HG03097 (cell line): ENCODE results near the gene DNAJC3.

Experiments
- ATAC-seq: cut with Tn5 transposase; IDR thresholded peaks from one replicate; pipeline ENCODE4 v1.9.1; 2021; ENCODE audit not compliant: unreplicated experiment, low FRiP score

Gene DNAJC3, protein sequence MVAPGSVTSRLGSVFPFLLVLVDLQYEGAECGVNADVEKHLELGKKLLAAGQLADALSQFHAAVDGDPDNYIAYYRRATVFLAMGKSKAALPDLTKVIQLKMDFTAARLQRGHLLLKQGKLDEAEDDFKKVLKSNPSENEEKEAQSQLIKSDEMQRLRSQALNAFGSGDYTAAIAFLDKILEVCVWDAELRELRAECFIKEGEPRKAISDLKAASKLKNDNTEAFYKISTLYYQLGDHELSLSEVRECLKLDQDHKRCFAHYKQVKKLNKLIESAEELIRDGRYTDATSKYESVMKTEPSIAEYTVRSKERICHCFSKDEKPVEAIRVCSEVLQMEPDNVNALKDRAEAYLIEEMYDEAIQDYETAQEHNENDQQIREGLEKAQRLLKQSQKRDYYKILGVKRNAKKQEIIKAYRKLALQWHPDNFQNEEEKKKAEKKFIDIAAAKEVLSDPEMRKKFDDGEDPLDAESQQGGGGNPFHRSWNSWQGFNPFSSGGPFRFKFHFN

DNA sequence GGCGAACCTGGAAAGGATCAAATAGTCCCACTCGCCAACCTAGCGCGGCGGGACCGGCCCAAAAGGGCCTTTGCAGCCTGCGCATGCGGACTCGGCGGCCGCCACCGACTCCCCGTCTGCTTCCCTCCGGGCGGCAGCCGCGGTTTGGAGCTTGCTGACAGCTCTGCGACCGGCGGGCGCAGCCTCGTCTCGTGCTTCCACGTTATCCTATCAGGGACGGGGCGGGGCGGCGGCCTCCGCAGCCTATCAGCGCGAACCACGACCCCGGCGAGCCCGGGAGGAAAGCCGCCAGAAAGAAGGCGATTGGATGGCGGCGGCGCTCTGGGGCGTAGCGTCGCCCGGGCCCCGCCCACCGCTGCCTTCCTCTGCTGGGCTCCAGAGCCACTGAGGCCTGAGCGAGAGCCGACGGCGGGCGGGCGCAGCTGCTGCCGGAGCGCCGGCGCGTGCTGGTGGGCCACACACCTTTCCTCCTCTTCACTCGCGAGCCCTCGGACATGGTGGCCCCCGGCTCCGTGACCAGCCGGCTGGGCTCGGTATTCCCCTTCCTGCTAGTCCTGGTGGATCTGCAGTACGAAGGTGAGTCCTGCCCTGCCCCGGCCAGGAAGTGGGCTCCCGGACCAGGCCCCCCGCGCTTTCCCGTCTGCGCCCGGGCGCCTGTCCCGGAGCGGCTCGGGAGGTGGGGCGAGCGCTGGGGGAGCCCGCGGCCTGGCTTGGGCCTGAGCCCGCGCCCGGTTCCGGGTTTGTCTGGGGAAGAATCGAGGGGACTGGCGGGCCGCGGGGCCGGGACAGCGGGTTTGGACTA lies at the start of gene DNAJC3:
Gene DNAJC3 (plus strand): TSS at position 378 of the 802 bp plus-strand sequence. CDS start 117 bp downstream, at position 495.
- peak; percentile 97 for ATAC-seq

DNA sequence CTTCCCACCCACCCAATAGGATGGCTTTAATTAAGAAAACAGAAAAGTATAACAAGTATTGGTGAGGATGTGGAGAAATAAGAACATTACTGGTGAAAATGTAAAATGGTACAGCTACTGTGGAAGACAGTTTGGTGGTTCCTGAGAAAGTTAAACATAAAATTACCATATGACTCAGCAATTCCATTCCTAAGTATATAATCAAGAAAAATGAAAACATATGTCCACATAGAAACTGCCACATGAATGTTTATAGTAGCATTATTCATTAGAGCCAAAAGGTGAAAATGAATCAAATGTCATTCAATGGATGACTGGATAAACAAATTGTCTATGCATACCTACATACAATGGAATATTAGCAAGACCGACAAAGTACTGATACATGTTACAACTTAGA lies 49.3 kb upstream of the DNAJC3 start:
- ATAC-seq = no peak

DNA sequence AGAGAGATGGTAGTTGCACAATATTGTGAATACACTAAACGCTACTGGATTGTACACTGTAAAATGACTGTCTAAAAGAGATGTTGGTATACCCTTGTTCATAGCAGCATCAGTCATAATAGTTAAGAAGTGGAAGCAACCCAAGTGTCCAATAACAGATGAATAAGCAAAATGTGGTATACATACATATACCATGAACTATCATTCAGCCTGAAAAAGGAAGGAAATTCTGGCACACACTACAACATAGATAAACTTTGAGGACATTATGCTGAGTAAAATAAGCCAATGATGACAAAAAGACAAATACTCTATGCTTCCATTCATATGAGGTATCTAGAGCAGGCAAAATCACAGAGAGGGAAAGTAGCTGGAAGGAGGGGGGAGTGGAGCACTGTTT lies 48.5 kb upstream of the DNAJC3 start:
- ATAC-seq = no peak

DNA sequence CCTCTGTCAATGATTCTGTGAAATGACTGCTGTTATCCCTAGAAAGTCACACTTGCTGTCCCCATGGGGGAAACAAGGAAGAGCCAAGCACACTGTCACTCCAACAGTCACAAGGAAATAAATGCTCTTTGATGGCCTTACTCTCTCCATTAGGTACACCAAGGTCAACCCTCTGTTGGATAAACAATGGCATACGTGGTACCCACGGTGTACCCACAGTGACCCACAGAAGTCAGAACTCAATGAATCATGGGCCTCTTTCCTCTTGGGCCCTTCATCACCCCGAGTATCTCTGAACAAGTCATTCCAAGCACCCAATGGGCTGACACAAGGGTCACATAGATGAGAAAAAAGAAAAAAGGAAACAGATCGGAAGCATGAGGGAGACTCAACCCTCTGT lies 47.9 kb upstream of the DNAJC3 start:
- ATAC-seq = no peak

DNA sequence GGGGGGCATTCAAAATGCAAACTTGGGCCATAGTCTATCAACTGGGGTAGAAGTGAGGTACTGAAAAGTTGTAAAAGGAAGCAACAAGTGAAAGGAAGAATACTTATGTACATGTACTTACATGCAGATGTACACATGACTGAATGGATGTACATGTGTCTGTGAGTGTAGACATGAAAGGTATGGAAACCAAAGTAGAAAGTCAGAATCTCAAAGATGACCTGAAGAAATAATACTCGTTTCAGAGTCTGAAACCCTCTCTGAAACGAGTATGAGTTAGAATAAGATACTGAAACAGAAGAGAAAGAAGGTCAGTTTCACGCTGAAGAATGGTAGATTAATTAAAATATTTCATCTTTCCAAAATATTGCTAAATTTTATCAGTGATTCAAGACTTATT lies 46.3 kb upstream of the DNAJC3 start:
- ATAC-seq = no peak

DNA sequence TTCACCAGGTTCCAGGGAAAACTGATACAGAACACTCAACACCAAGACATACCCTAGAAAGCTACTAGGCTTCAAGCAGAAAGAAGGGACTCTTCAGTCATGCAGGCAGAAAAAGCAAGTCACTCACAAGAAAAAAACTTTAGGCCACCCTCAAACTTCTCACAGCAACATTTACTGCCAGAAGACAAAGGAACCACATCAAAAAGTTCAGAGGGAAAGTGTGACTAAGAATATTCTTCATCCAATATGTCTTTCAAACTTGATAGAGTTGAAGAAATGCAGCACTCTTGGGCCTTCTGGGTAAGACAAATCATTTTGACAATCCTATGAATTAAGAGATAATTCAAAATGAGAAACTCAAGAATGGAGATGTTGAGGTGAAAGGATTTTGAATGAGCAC lies 40.1 kb upstream of the DNAJC3 start:
- ATAC-seq = no peak

DNA sequence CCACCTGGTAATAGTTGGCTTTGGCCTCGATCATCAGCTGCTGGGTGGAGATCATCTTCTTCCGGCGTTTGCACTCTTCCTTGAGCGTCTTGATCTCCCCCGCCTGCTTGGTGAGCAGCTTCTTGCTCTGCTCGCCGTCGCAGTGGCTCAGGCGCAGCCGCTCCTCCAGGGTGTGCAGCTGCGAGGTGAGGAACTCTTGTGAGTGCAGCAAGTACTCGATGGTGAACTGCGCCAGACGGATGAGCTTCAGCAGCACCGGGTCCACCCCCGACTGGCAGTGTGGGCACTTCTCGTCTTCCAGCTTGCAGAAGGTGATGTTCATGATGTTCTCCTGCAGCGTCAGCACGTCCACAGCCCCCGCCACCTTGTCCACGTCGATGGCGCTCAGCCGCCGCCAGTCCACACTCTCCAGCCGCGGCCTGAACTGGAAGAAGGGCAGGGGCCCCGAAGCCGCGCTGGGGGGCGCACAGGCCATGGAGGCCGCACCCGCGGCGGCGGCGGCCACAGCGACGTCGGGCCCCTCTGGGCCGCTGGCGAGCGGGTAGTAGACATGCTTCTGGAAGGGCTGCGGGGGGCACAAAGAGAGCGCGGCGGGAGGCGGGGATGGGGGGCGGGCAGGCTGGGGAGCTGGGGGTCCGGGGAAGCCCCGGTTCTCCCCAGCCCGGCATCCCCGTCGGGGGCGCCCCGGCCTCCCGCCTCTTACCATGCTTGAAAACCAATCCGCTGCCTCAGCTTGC lies 35.5 kb upstream of the DNAJC3 start:
- ATAC-seq = no peak

DNA sequence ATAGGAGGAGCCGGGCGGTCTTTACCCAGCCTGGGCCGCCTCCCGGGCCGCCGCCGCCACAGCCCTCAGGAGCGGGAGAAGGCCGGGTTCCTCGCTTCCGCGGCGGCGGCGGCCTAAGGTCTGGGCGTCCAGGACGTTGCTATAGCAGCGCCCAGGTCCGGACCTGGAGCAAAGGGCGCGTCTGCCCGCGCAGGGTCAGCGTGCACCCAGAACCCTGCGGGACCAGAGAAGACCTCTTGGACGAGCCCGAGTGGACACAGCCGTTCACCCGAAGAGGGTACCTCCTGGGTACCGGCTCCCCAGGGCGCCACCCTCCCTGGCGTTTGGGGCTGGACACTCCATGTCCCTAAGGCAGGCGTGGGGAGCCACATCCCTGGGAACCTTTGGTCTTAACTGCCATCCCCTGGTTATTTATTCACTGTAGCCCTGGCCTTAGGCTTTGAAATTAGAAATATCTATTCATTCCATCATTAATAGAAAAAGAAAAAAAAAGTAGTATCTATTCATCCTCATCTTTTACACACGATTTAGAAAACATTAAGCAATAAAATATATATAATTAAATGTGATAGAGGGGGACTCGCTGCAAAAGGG lies 34.8 kb upstream of the DNAJC3 start:
- ATAC-seq = no peak

DNA sequence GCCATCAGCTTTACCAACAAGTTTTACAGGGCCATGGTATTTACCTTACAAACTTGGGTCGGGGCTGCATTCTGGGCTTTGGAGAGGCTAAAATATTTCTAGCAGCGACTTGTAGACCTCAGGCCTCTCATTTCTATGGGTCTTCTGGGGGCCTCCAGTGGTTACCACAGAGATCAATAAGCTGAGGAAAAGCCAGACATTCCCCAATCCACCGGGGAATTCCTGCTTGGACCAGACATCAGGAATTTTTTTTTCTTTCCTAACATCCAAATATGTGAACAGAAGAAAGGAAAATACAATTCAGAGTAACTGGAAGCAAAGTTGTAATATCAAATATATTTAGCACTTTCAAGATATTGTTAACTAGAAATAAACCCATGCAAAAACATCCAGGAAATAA lies 33.9 kb upstream of the DNAJC3 start:
- ATAC-seq = no peak

DNA sequence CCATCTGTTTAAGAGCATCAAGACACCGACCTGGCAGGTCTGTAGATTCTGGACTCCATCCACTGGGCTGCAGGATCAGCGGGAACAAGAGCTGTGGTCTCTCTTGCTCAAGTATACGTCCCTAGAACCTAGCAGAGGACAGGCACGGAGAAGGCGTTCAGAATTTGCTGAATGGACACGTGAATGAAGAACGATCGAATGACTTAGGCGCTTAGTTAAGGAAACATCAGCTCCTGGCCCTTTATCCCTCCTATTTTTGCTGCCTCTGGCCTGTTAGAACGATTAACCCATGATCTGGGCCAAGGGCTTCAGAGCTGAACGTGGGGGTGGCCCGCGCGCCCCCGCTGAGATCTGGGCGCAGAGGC lies 33.4 kb upstream of the DNAJC3 start:
- no peak for ATAC-seq

DNA sequence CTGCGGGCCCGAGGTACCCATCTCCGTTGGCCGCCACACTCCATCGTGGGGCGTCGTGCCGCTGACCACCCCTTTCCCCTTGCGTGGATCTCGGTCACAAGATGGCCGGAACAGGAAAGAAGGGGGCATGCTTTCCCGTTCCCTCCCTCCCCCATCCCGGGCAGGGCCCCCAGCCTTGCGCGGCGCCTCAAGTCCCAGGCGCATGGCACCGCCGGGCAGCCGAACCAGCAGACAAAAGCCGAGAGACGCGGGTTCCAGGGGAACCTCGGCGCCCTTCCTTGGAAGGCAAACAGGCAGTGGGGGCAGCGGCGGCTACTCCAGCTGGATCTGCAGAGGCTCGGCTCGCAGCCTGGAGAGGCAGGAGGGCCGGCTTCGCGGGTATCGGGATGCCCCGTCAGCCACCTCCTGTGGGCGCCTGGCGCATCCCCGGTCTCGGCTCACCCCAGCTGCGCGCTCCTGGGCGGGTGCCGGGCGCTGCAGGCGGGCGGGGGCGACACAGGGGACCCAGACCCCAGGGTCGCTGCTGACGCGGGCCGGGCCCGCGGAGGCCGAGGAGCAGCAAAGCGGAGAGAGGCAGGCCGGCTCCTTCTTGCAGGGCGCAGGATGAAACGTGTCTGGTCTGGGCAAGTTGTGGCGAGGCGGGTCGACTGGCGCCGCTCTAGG lies 32.9 kb upstream of the DNAJC3 start:
- ATAC-seq = no peak

DNA sequence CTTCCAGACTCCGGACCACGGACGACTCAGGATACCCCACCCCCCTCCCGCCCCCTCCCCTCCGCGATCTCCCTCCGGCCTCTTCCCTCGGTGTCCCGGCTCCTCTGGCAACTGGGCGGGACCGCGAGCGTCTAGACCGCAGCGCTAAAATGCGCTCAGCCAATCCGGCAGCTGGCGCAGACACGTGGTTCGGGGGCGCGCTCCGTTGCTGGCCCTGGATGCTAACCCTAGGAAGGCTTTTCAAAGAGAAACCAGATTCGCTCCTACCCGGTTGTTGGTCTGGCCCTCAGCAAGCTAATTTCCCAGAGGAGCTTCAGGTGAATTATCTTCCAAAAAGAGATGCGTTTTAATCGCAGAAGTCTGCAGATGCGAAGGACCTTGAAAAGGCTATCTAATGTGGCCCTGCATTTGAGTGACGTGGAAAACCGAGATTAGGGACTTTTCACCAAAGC lies 32.3 kb upstream of the DNAJC3 start, which contains the start of gene DZIP1:
Gene DZIP1 (minus strand): TSS at position 106 of the 452 bp plus-strand sequence. CDS start 2,677 bp downstream, outside the sequence.
- no peak for ATAC-seq

DNA sequence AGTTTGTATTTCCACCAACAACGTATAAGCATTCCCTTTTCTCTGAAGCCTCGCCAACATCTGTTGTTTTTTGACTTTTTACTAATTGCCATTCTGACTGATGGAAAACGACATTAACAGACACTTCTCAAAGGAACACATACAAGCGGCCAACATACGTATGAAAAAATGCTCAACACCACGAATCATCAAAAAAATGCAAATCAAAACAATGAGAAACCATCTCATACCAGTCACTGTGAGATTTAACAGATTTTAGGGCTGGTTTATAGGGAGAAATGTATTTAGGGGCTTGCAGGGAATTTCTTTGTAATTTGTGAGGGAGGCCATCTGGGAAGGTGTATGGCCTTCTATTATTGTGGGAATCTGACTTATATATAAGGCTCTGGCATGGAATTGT lies 29.6 kb upstream of the DNAJC3 start:
- ATAC-seq = no peak

DNA sequence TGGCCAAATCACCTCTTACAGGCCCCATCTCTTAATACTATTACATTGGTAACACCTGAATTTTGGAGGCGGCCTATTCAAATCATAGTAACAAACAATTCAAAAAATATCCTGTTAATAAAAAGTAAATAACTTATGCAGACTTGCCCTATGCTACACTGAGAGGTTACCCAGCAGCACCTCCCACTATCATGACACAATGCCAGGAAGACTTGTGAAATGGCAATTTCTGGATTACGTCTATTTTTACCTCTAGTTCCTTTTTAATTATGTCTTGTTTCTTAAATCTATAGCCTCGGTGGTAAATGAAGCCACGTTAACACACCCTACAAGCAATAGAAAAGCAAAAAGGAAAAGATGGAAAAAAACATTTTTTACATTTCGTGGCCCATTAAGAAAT lies 26.2 kb upstream of the DNAJC3 start:
- no peak for ATAC-seq

DNA sequence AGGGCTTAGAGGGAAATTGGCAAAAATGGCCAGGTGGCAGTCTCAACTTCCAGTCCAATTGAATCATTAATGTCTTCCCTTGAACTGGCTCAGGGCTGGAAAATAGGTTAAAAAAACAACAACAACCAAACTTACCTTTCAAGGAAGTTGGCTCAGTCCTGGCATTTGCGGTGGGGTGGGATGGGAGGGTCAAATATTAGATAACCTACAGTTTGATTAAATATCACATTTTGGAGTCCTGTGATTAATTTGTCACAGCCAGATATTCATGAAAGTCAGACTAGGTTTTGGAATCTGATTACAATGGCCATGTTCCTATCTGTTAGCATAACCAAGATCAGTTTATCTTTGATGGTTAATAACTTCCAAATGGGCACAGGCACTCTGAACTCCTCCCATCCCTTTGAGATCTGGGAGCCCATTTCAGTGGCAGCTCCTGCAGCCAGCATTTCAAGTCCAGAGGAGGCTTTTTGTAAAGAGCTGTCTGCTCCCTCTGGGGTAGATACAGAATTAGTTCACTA lies 24.6 kb upstream of the DNAJC3 start:
- ATAC-seq = no peak

DNA sequence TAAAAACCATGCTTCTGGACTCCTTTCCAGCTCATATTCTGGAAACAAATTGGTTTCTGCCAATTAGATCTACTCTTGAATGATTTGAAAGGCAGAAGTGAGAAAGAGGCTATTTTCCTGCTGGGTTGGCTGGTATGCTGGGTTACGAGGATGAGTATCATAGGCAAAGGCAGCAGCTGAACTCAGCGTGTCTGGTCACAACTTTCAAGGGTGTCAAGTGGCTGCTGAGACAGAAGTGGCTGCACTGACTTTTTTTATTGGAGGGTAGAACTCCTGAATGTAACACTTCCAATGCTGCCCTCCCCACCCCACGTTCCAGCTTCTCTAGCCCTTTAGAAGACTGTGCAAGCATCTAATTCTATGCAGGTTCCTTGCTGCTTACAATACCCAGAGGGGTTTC lies 24.1 kb upstream of the DNAJC3 start:
- ATAC-seq = no peak

DNA sequence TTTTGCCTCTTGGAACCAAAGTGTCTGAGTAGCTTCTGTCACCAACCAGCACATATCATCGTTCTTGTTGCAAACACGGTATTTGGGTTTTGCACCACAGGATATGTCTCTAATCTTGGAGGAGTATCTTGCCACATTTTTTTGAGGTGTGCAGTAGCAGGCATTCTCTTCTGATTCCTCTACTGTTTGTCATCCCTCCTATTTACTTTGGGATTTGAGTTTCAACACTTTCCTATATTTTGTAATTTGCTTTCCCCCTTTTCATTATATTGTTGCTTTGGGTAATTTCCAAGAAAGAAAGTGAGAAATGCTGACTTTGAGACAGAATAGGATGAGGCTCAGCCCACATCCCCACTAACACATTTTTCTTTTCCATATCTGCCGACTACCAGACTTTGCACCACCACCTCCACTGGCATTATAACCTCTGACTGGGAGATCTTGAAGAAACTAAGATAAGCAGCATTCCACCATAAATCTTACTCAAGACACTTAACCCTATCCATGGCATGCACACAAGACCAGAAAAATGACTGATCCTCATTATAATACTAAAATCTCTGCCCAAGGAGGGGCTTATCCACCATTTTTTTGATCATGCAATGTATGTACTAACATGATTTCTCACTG lies 20.4 kb upstream of the DNAJC3 start:
- no peak for ATAC-seq

DNA sequence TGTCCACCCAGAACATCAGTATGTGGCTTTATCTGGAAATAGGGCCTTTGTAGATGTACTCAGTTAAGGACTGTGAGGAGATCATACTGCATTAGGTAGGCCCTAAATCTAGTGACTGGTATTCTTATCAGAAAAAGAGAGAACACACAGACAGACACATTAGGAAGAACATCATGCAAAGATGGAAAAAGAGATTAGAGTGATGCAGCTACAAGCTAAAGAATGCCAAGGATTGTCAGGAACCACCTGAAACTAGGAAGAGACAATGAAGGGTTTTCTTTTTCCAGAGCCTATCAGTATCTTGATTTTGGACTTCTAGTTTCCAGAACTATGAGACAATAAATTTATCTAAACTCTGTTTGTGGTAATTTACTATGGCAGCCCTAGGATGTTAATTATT lies 17.4 kb upstream of the DNAJC3 start:
- no peak for ATAC-seq

DNA sequence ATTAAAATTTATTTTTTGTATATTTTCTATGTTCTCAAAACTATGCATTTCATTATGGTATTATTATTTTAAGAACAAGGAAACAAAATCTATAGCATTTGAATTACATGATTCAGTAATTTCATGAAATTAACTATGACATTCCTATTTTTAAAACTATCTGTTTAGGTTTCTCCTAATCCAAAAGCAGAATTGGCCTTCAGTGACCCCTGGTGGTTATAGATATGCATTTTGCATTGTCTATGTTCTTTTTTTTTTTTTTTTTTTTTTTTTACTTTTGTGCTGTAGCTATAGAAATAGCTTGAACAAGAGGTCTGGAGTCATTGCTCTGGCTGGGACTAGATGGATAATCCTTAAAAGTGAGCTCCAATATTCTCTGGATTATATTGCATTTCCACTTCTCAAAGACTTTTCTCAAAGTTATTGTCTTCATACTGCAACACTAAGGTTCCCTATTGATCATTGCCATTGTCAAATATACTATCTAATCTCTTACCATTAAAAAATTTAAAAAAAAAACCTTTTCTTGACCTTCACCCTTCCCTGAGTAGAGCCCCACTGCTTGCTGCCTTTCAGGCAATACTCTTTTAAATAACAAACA lies 15.9 kb upstream of the DNAJC3 start:
- no peak for ATAC-seq
